Measurements from ENCODE around the gene RIMBP2.

The RIMBP2 gene

DNA sequence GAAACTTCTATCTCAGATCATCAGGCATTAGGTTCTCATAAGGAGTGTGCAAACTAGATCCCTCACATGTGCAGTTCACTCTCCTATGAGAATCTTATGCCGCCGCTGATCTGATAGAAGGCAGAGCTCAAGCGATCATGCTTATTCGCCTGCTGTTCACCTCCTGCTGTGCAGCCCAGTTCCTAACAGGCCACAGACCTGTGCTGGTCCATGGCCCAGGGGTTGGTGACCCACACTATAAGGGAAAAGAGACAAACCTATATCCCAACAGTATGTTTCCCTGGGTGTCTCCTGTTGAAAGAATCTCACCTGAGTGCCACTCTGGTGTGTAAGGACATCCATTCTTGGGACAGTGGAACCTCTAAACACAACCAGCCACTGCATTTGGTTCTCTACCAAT, 186.3 kb downstream of the RIMBP2 start:
- no peak for DNase-seq

DNA sequence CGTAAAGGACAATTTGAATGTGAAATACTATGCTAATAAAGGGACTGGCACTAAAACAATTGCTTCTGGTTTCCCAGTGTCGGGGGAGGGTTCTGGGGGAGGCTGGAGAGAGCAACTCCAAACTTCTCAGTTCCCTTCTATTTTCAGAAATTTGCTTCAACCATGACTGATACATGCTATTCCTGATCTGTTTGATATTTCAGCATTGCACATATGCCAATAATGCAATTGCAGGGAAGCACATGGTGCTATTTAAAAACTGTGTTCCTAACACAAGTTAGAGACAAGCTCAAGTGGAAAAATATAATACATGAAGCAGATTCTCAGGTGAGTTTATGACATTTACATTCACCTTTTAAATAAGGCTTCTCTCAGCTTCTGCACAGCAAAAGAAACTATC, 188.9 kb downstream of the RIMBP2 start:
- DNase-seq: no peak

DNA sequence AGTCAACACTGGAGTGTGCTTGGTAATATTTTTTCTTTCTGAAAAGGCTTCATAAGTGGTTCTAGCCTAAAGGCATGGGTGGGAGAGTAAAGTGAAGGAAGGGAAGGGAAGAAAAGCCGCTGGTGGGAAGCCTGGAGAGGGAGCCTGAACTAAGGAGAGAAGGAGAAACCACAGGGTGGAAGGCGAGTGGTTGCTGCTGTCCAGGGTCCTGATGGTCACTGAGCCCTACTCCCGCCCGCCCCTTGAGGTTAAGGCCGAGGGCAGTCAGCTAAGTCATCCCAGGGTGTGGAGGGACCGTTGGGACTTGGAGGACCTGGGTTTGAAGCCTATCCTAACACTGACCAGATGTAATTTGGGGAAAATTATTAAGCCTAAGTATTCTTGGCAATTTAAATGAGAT, 189.3 kb downstream of the RIMBP2 start:
- no peak for DNase-seq

DNA sequence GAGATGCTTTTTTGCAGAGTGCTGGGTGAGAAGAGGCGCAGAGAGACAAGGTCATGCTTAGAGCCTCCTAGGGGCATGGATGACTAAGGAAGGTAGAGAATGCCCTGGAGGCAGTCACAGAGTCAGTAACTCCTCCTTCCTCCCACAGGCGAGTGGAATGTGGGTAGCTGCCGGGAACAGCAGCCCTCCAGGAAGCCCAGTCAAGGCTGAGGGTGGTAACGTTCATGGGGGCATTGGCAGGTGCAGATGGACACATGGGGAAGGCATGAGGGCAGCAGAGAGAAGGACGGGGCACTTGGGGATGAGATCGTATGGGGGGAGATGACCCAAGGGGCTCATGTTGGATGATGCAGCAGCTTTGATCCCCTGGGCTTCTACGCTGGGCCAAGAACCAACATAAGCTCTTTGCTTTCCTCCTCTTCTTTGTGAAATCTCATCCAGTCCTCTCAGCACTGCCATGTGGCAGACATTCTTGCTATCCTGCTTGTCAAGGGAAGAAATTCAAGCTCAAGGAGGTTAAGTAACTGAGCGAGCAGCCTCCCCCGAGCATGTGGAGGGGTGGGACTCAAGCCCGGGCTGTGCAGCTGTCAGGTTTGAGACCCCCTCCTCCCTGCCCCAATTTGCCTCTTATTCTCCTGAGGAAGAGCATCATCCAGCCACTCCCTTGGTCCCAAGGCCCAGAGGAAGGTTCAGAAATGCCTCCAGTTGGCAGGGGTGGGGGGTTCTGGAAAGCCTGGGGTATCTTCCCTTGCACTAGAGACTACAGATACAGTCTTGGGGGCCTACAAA, 190.5 kb downstream of the RIMBP2 start:
- DNase-seq: no peak

DNA sequence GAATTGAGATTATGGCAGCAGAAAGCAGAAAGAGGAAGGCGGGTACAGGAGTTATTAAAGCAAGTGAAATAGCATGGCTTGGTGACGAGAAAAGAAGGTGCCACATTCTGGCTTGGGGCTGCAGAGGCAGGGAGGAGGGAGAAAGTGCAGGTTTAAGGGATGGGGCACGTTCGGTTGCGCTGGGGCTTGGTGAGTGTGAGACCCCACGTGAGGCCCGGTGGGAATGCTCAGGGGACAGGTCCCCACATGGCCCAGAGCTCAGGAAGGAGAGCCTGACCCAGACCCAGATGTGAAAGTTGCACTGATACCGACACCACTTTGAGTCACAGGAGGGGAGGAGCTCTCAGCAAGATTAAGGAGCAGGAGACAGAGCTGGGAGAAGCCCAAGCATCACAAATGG, 191.3 kb downstream of the RIMBP2 start:
- DNase-seq: no peak

DNA sequence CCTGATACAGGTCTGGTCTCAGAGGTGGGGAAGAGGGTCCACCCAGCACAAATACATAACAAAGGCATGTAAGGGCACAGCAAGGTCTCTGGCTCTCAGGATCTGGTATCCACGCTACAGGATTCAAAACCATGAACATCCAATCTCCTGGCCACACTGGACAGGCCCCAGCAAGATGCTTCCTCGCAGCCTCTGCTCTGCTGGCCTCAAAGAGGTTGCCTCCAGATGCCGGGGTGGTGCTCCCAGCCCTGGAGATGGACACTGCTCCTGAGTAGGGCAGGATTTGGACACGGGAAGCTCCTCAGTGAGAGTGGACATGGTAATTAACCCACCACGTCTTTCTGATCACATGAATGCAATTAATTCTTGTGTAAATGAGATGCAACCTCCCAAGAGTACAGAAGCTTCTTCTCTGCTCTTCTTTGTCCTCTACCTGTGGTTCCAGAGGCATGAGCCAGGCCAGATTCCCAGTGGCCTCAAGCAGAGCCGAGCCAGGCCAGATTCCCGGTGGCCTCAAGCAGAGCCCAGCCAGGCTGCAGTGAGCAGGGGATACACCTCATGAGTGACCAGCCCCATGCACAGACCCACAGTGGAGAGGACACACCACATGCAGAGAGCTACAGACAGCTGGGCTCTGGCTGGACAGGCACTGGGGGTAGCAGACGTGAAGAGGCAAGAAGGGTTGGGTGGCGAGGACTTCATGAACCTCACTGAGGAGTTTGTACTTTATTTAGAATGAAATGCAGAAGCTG, 192.1 kb downstream of the RIMBP2 start:
- no peak for DNase-seq

DNA sequence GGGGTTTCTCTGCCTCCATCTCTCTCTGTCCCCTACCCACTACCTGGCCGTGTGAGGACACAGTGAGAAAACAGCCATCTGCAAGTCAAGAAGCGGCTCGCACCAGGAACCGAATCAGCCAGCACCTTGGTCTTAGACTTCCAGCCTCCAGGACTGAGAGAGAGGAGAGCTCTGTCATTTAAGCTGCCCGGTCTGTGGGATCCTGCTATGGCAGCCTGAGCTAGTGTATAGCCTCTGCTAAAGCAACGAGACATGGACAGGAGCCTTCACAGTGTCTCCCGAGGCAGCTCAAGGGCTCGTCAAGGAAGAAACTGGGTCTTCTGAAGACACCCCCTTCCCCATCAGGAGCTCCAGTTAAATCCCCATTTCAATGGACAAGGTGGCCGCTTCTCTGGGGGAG, 192.9 kb downstream of the RIMBP2 start:
- no peak for DNase-seq

DNA sequence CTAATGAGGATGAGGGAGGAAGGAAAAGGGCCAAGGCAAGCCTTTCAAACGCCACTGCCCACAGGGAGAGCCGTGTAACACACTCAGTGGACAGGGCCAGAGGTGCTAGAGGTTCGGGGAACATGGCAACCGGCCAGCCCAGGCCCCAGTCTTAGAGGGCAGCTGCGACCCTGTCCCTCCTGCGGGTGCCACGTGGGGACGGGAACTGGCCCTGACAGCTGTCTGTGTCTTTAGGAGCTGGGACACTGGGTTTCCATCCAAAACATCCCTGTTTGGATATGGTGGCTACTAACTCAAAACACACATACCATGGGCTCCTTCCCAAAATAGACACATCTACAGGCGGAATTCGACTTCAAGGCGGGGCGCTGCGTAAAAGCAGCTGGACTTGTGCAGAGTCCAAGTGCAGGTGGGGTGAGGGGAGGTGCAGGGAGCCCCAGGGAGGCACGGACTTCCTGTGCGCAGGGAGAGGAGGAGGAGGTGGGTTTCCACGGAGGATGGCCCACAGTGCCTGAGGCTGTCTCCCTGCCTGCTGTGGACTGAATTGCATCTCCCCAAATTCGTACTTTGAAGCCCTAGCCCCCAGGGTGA, 193.8 kb downstream of the RIMBP2 start:
- no peak for DNase-seq

DNA sequence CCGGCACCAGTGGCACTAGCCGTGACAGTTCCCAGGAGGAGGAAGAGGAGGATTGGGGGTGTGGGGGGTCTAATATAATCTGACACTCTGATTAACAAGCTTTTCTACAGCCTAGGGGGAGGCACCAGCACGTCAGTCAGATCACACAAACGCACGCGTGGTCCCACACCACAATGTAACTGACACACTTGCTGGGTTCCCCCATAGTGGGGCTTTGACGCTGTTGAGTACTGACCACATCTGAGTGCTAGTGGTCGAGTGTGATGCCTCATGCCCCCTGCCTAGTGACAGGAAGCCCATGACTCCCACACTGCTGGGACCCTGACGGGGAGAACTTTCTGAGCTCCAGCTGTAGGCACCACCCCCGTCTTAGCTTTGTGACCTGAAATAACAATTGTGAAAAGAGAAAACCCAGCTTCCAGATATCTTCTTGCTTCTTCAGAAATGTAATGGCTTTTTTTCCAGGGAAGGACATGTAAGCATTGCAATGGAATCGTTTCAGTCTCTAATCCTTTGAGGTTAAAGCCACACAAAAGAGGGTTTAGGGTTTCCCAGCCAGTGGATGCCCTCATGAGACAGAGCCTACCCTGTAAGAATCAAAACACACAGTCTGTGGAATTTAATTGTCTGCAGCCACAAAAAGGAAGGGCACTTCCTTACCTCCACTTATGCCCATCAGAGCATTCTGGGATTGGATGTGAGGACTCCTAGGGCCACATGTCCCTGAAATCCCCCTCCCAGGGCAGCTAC, 194.5 kb downstream of the RIMBP2 start:
- no peak for DNase-seq

DNA sequence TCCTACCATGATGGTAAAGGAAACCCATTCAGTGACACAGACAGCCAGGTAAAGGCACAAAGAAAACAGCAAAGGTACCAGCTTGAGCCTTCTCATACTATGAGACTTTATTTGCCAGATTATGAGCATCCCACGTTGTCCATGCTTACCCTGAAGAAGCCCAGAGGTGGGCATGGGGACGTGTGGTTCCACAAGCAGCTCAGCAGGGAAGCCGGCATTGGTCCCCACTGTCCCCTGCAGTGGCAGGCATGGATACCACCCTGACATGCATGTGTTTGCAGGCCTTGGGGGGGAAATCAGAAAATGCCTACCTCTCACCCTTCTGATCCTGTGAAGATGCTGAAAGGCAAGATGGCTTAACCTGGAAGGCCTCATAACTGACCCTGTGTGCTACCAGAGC, 195.3 kb downstream of the RIMBP2 start:
- no peak for DNase-seq

DNA sequence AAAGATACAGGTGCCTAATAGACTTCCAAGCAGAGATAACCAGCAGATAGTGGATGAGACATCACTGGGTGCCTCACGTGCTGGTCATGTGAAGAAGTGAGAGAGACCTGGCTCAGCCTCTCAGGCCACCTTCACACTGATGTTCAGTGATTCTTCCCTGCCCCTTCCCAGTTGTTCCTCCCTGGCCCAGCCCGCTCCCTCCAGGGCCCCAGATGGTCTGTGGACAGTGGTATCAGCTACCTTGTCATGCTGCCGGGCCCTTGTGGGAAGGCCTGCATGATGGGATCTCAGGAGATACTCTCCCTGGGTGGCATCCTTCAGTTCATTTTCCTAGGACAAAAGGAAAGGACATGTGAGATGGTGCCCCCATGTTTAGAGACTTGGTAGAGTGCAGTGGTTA, 198.5 kb downstream of the RIMBP2 start:
- DNase-seq: no peak

DNA sequence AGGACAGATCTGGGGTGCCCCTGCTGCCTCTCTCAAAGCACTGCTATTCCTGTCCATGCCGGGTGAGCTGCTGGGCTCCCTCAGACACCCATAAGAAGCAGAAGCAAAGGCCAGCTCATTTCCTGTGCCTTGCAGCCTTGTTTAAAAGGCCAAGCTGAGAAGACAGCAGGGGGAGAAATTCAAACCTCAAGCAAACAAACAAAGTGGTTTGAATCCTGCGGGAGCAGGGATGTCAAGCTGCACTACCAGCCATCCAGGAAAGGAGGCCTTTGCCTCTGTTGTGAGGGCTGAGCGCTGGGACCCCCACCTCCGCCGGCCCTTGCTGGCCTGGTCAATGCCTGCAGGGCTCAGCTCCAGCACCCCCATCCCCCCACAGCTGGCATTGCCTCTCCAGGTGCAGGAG, 201.9 kb downstream of the RIMBP2 start:
- no peak for DNase-seq

DNA sequence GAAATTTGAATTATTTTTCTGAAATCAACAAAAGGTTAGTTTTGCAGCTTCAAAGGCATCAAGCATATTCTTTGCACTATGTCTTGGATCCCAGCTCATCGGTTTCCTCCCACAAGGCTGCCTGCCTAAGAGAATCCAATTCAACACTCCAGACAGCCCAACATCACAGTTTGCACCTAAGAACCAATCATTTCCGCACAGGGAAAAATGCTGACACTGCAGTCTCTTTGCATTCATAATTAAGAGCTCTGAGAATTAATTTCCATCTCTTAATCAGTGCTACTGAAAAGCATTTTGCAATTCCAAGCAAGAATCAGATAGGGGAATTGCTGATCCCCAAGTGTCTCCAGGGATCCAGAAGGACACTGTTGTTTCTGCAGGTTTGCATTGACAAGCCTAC, 202.5 kb downstream of the RIMBP2 start:
- DNase-seq: no peak

DNA sequence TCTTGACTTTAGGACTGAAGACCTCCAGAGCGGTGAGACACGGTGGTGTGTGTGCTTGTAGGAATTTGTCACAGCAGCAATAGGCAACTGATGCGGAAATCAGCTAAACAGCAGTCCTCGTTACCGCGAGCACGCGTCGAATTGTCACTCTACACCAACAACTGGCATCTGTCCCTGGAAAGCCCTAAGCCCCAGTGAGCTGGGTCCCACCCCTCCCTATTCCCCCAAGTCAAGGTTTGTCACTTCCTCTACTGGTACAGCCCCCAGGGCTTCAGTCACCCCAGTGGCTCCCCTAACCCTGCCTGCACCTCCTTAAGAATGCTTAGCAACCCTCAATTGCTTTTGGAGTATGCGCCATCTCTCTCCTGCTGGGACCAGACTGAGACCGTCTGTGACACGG, 204.8 kb downstream of the RIMBP2 start:
- no peak for DNase-seq

DNA sequence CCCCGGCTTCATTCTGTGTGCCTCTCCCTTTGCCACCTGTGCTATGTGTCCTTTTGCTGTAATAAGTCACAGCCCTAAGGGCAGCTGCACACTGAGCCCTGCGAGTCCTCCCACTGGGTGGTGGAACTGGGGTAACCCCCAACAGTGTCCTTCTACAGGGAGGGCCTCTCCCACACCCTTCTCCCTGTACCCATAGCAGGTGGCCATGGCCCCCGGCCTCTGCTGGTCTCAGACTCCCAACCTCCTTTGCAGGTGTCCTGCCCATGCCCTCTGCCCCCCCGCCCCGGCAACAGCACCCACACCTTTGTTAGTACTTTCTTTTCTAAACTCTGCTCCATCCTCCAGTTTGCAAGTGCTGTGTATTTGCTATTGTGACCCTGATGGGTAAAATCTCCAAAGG, 206.6 kb downstream of the RIMBP2 start:
- no peak for DNase-seq

DNA sequence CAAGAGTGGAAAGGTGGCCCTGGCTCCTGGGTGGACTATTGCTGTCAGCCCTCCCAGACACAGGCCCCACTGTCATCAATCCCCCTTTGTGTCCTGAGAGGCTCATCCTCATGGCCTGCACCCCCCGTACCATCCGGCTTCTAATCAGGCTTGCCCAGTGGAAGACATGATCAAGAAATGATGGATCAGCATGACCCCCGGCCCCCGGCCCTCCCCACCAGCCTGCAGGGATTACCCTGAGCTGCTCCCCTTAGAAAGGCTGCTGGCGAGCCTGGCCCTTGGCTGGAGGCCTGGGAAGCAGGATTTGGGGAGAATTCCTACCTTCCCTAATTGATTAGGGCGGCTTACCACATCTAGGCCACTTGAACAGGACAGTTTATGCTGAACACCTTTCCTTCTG, 207.3 kb downstream of the RIMBP2 start:
- no peak for DNase-seq

DNA sequence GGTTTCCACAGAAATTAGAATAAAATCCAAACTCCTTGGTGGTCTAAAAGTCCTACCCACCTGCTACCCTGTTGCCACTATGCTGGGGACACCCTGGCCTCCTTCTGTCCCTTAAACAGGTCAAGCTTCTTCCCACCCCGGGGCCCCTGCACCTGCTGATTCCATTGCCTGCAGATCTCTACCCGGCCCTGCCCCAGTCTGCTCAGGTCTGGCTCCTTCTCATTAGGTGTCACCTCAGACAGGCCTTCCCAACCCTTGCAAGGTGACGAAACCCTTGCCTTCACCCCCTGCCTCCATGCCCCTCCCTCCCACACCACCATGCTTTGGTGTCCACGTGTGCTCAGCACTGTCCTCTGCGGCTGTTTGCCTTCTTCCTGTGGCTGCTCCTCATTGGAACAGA, 207.8 kb downstream of the RIMBP2 start:
- DNase-seq: no peak

DNA sequence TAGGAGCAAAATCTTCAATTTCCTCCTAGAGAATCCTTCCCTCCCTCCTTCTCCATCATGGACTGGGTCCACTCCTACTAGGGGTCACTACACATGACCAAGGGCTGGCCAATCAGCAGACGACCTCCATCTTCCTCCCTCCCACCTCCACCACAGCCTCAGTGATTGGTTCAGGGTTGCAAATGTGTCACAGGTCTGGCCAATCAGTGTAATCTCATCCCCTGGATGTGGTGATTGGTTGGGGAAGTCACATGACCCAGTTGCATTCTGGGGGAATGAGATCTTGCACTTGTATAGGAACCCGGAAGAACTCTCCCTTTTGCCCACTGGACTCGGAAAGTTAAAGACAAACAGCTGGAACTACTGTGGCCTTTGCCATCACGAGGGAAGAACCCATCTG, 209.3 kb downstream of the RIMBP2 start:
- DNase-seq: no peak

DNA sequence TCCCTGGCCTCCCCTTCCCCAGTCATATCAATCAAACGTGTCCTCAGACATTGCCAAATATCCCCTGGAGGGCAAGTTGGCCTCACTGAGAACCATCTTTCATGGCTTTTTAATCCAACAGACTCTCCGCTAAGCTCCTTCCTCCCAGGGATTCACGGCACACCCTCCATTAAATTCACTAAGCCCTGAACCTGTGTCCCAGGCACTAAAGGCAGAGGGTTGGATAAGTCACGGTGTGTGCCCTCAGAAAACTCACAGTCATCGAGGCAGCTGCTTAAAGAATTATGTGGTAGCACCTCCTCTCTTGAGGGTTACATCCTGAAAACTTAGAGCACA, 211.3 kb downstream of the RIMBP2 start:
- no peak for DNase-seq

DNA sequence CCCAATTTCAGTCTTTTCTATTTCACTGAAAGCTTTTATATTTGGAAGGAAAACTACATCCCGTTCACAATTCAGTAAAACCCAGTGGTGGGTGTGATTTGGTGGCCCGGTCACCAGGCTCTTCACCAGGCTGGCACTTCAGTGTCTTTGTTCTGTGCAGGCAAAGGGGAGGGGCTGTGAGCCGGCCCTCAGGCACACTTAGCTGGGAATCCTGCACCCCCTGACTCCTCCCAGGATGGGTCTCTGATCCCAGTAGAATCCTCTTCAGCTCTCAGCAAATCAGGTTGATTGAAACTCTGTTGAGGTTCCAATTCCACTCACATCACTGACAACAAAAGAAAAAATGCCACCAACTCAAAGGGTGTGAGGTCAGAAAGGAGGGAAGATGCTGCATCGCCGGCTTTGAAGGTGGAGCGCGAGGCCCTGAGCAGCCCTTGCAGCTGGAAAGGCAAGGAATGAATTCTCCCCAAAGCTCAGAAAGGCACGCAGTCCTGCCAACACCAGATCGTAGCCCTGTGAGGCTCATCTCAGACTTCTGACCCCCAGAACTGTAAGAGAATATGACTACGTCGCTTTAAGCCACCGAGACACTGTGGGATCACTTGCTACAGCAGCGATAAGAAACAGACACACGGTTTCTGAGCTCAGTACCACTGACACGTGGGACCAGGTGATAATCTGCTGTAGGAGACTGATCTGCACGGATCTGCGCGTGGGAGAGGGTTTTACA, 211.8 kb downstream of the RIMBP2 start:
- no peak for DNase-seq

DNA sequence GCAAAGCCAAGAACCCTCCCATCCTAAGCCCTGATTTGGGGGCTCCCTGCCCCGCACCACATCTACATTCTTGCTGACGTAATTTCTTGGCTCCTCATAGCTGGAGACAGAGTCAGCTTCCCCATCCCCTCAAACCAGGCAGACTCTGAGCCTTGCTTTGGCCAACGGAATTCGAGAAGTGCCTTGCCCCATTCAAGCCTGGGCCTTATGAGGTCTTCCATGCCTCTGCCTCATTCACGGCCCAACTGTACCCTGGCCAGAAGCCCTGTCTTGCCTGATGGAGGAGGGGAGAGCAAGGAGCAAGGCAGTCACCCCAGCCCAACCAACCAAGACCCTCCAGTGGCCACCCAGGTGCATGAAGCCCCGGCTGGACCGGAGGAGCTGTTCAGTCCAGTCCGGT, 214.3 kb downstream of the RIMBP2 start:
- no peak for DNase-seq

DNA sequence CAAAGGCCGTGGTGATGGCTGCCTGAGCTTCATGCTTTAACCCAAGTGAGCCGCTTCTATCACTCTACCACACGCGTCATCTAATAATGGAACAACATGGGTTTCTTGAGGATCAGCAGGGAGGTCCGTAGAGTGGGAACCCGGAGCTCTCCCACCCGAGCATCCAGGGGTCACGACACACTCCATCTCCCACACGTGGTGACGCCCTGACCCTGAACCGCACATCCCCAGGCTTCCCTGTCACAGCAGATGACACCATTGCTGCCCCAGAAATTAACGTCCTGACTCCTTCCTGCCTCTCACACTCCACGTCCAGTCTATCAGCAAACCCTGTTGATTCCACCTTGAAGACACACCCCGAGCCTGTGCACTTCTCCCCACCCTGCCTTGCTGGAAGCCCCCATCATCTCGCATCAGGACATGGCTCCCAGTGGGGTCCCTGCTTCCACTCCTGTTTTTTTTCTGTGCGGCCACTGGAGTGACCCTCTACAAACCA, 215.2 kb downstream of the RIMBP2 start:
- DNase-seq: no peak

DNA sequence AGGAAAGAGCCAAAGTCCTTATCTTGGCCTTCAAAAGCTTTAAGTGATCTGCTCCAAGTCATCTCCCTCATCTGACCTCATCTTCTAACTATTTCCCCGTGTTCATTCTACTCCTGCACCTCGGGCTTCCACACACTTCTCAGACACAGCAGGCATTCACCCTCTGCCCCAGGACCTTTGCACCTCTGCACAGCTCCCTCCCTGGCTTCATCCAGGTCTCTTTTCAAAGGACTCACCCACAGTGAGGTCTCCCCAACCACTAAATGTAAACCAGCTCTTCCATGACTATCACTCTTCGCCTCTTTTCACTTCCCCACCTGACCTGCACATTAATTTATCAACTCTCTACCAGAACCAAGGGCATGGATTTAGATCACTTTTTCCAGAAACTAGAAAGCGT, 216.6 kb downstream of the RIMBP2 start:
- DNase-seq: no peak
